Vagina (tissue), 2 donors: ENCODE results near the gene NUP42. TPM values are rescaled to one million over a fixed set of nuclear protein-coding genes. Genes with fewer than 3 reads are reported as not detected.
A peak's percentile ranks its signal among the peaks of the same experiment; 100 is the strongest.

Source experiments
- DNase-seq, 2 donors: peaks; one replicate each; pipeline ENCODE4 v3.0.0-alpha.2; 2017; ENCODE audit errors: extremely low spot score in 2 of 2
- H3K27ac ChIP-seq: fragments of 200-600 bp; sonication (generic); one replicate; pipeline ENCODE4 v1.5.1; 2019
- H3K27me3 ChIP-seq: fragments of 200-600 bp; sonication (generic); one replicate; pipeline ENCODE4 v1.5.1; 2019
- H3K36me3 ChIP-seq, 2 donors: fragments of 200-600 bp; sonication (generic); one replicate each; pipeline ENCODE4 v1.5.1; 2017 to 2019
- H3K4me1 ChIP-seq: fragments of 200-600 bp; sonication (generic); one replicate; pipeline ENCODE4 v1.5.1; 2019
- H3K4me3 ChIP-seq, 2 donors: fragments of 200-600 bp; sonication (generic); 1 replicate in 1 of 2; 2 replicates in 1 of 2; pipeline ENCODE4 v1.5.1; 2016 to 2019
- H3K9me3 ChIP-seq: fragments of 200-600 bp; sonication (generic); one replicate; pipeline ENCODE4 v1.5.1; 2019
- CTCF ChIP-seq, 3 experiments: fragments of 450-650 bp in 2 of 3; fragments of 200-600 bp in 1 of 3; sonication (generic) in 1 of 3; IDR thresholded peaks; one replicate each; pipeline ENCODE4 v1.5.1; 2017 to 2019; ENCODE audit warnings: antibody characterized with exemption in 3 of 3, mild to moderate bottlenecking in 2 of 3, moderate library complexity in 2 of 3
- POLR2A ChIP-seq, 2 donors: fragments of 450-650 bp; IDR thresholded peaks; one replicate each; pipeline ENCODE4 v1.6.1; 2017; ENCODE audit warnings: antibody characterized with exemption in 2 of 2, mild to moderate bottlenecking in 2 of 2, moderate library complexity in 2 of 2
- POLR2AphosphoS5 ChIP-seq, 2 donors: sonication (generic); formaldehyde crosslinking; IDR thresholded peaks; one replicate each; pipeline ENCODE4 v1.9.0; 2017; ENCODE audit warnings: antibody characterized with exemption in 2 of 2, mild to moderate bottlenecking in 2 of 2, low read depth in 1 of 2; ENCODE audit not compliant: insufficient read depth in 1 of 2
- intact Hi-C: fragments of 100-400 bp; cut with DNase I; formaldehyde crosslinking; loops from one replicate; pipeline ENCODE4 v1.15.1; 2023
- total RNA-seq: library from RNA; depleted of rRNA; stranded (reverse); fragments of >200 nt; gene quantifications from one replicate; pipeline ENCODE4 v1.2.3, GENCODE V29; 2016

The NUP42 gene
- total RNA-seq, 1 donor from 2014 or later = 27.0 TPM

GRCh38 chr7:23246555-23246954, 64.7 kb downstream of the NUP42 start, which contains the start of gene GPNMB:
GPNMB (plus strand) TSS chr7:23246775; CDS start chr7:23246858, 83 bp downstream.
- Histone ChIP-seq H3K9me3 (no peaks in the 10 kb centered on the region), H3K4me3 (peak within 1 kb of the TSS; percentile 49 to 63), H3K27ac (peak within 1 kb of the TSS; percentile 90), H3K4me1 (peaks cover 37% of the 10 kb centered on the region), H3K27me3 (no peaks in the 10 kb centered on the region), H3K36me3 (peaks cover 0 to 5% of the 10 kb centered on the region in 2 donors)
- no peak for TF ChIP-seq CTCF (IDR thresholded peaks at IDR 0.05)
- peak in 1 of 2 donors; percentile 85 for TF ChIP-seq POLR2A (IDR thresholded peaks at IDR 0.05)
- peak; percentile 47 to 98 for TF ChIP-seq POLR2AphosphoS5 (IDR thresholded peaks at IDR 0.05; ENCODE audit: insufficient read depth in 1 of 2, low read depth in 1 of 2)
- peak in 1 of 2 donors; percentile 94 for DNase-seq
- intact Hi-C loops = no loop called here

DNA sequence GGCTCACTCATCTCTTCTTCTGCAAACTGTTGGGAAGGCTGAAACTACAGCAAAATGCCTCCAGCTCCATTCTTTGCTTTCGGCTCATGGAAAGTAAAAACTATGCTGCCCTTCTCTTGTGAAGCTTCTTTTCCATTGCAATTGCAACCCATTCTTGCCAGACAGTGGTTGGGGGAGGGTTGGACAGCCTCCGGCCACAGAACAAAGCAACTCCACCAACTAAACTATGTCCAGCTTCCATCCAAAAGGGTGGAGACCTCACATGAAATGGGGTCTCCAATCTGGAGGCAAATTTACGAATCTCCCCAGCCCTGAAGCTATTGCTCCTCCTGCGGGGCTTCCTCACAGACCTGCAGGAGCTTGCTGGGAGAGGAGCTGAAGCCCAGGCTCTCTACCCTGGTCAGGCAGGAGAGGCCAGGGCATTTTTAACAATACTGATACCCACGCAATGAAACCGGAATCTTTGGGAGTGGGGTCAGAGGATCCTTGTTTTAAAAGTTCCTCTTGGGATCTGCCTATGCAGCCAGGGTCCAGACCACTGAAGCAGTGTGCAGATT, 65.3 kb downstream of the NUP42 start:
- Histone ChIP-seq H3K36me3 (peaks cover 0 to 5% of the 10 kb centered on the region in 2 donors), H3K4me1 (peaks cover 37% of the 10 kb centered on the region), H3K27ac (peak overlapping the region; percentile 90), H3K4me3 (peak overlapping the region; percentile 49 to 63), H3K27me3 (no peaks in the 10 kb centered on the region), H3K9me3 (no peaks in the 10 kb centered on the region)
- DNase-seq = no peak
- intact Hi-C loops = no loop called here
- TF ChIP-seq CTCF (IDR thresholded peaks at IDR 0.05) (no peak), POLR2A (IDR thresholded peaks at IDR 0.05) (no peak), POLR2AphosphoS5 (IDR thresholded peaks at IDR 0.05; ENCODE audit: insufficient read depth in 1 of 2, low read depth in 1 of 2) (no peak)

DNA sequence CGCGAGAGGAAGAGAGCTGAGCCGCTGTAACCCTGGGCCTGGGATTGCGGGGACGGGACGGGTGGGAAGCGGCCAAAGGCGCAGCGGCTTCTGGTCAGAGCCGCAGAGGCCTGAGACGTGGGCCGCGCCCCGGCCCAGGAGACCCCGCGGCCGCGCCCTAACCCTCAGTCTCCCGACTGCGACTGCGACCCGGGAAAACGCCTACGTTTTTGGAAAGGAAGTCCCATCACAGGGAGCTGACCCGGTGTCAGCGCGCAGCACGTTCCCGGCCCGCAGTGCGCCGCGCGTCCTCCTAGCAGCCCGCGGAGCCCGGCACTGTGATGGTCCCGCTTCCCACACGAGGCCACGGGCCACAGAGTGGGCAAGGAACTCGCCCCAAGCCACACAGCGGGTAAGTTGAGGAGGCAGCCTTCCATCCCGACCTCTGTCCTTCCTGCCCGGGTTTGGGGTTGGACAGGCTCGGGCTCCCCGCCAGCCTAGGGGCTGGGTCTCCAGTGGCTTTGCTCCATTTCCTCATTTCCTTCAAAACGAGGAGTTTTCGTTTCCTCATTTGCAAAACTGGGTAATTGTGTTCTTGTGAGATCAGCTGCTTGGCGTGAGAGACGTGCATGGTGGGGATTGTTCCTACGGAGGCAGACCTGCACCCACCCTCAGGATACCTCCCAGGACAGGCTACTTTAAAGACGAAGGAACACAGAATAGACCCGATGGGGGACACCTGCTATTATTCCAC, 65.9 kb downstream of the NUP42 start:
- no peaks in the 10 kb centered on the region for H3K9me3 ChIP-seq
- peak overlapping the region; percentile 90 for H3K27ac ChIP-seq
- peak overlapping the region; percentile 49 to 63 for H3K4me3 ChIP-seq
- peaks cover 0 to 5% of the 10 kb centered on the region in 2 donors for H3K36me3 ChIP-seq
- intact Hi-C loops = no loop called here
- H3K27me3 ChIP-seq = no peaks in the 10 kb centered on the region
- no peak for DNase-seq
- peaks cover 34% of the 10 kb centered on the region for H3K4me1 ChIP-seq
- TF ChIP-seq CTCF (IDR thresholded peaks at IDR 0.05) (no peak), POLR2AphosphoS5 (IDR thresholded peaks at IDR 0.05; ENCODE audit: insufficient read depth in 1 of 2, low read depth in 1 of 2) (peak in 1 of 2 donors; percentile 67), POLR2A (IDR thresholded peaks at IDR 0.05) (no peak)

- intact Hi-C loops = no loop called here
- H3K27me3 ChIP-seq = no peaks in the 10 kb centered on the region
- no peaks in the 10 kb centered on the region for H3K9me3 ChIP-seq
- DNase-seq = no peak
- peaks cover 0 to 20% of the 10 kb centered on the region in 2 donors for H3K36me3 ChIP-seq
- no peak overlapping the region for H3K27ac ChIP-seq
- H3K4me1 ChIP-seq = peaks cover 27% of the 10 kb centered on the region
- TF ChIP-seq CTCF (IDR thresholded peaks at IDR 0.05) = no peak
- TF ChIP-seq POLR2AphosphoS5 (IDR thresholded peaks at IDR 0.05; ENCODE audit: insufficient read depth in 1 of 2, low read depth in 1 of 2) = no peak
- no peak for TF ChIP-seq POLR2A (IDR thresholded peaks at IDR 0.05)
- H3K4me3 ChIP-seq = no peak overlapping the region
These were observed 67.6 kb downstream of the NUP42 start for GRCh38 chr7:23249486-23249885.

Other genes starting within 250 kb of the NUP42 start
- 23.6 TPM for gene HYCC1, start 167.9 kb upstream of the NUP42 start, total RNA-seq
- gene KLHL7, start 76.3 kb upstream of the NUP42 start, total RNA-seq = 21.6 TPM
- 113 TPM for gene GPNMB, start 64.7 kb downstream of the NUP42 start, total RNA-seq
- 56.7 TPM for gene MALSU1, start 117.3 kb downstream of the NUP42 start, total RNA-seq